D721Med (cell line): ENCODE data around the gene CRTAC1.

Experiments used
- DNase-seq: peaks from one replicate; pipeline ENCODE4 v3.0.0; 2011; ENCODE audit warnings: low spot score; ENCODE audit not compliant: insufficient read length
- FAIRE-seq: peaks from 2 replicates; lab custom pipeline; 2011; peaks lifted over from hg19 to GRCh38; lab: Jason Lieb, UNC
- CTCF ChIP-seq: IDR thresholded peaks from 2 replicates; pipeline ENCODE4 v1.5.1; 2012; ENCODE audit warnings: mild to moderate bottlenecking, control low read depth; ENCODE audit not compliant: insufficient read depth; ENCODE audit errors: missing control alignments

Gene CRTAC1

DNA sequence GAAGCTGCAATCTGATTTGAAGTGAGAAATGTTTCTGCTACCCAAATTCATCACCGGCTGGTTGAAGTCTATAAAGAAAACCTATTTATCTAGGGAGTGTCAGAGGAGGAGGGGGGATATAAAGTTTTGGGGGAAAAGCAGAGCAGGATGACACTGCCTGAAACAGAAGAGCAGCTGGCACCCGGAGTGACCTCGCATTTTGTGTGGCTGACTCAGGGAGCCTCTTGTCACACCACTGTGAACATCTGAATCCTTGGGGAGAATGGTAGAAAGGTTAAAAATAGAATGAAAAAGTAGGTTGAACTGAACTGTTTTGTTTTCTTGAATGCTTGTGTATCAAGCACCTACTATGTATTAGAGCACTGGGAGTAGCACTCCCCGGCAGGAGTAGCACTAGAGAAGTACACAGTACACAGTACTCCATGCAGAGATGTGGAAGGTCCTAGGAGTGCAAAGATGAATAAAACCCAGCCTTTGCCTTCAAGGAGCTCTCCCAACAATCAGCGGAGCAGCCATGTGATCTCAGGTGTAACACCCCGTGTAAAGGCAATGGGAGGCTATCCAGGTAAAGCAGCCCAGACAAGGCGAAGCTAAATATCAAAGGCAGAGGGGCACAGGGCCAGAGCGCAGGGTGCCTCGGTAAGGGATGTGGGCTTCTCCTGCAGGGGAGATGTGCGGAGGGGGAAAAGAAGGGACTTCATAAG, 13.5 kb downstream of the CRTAC1 start:
- FAIRE-seq (no peak), DNase-seq (no peak)
- no peak for TF ChIP-seq CTCF

DNA sequence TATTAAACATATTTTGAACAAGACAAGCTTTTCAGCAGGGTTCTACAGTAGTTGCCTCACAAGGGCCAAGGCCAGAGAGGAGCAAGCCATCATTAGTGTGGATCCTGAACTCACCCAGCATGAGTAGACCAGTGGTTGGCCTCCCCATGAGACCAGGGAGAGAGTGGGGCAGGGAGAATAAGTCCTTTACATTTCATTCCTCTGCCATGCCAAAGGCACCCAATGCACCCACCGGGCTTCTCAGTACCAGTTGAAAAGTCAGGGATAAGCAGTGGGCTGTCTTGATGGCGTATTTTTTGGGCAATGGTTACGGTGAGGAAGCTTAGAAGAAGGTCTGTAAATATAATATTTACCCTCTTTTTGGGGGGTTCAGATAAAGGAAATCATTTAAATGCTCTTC, 16.6 kb downstream of the CRTAC1 start:
- no peak for DNase-seq
- no peak for FAIRE-seq
- no peak for TF ChIP-seq CTCF

DNA sequence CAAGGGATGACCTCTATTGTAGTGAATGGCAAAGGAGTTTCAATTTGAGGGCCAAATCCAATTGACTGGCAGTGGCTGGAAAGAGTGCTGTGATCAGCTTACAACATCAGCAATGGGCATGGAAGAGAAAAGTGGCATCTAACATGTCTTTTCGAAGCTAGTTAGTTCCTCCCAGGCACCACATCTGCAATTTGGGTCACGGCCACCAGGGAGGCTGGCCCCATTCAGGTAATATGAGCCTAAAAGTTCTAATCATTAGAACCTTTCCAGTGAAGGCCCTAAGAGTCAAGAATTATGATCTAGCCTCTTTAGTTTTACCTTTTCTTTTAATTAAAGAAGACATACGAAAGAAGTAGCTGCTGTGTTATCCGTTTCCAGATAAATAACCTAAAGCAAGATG, 17.3 kb downstream of the CRTAC1 start:
- no peak for DNase-seq
- TF ChIP-seq CTCF, result no peak
- no peak for FAIRE-seq

GRCh38 chr10:98012644-98013043, 17.8 kb downstream of the CRTAC1 start:
- FAIRE-seq, result no peak
- no peak for DNase-seq
- no peak for TF ChIP-seq CTCF

DNA sequence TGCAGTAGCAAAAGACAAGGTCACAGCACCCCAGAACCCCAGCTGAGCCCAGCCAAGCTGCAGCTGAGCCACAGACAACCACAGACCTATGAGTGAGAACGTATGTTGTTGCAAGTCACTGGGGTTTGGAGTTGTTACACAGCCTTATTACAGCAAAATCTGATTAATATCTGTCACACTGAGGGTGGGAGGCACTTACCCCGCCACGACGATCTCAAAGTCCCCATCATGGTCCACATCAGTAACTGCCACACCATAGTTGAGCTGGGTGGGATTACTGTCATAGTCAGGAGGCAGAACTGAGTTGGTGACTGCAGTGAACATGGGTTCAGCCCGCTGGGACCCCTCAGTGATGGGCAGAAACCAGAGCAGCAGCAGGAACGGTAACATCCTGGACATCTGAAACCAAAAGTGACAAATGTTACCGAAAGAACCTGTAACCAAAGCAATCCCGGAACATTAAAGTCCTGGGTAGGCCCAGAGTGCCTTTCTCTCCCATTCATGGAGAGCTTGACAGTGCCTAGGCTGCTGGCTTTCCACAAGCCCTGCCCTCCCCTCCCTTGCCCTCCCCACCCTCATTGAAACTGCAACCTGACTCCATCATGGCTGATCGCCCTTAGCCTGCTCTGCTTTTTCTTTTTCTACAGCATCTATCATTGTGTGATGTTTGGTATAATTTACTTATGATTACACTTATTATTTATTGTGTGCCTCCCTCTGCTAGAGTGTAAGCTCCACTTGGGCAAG, 19.3 kb downstream of the CRTAC1 start:
- no peak for TF ChIP-seq CTCF
- no peak for DNase-seq
- FAIRE-seq, result no peak

GRCh38 chr10:98006266-98006665, 24.2 kb downstream of the CRTAC1 start:
- FAIRE-seq (no peak), DNase-seq (no peak)
- no peak for TF ChIP-seq CTCF

- FAIRE-seq, result no peak
These were observed 28.7 kb downstream of the CRTAC1 start for GRCh38 chr10:98001736-98002135.

More at GRCh38 chr10:98001736-98002135, 28.7 kb downstream of the CRTAC1 start:
- DNase-seq, result no peak
- no peak for TF ChIP-seq CTCF
